Testis (tissue), 3 donors: ENCODE measurements around the gene USP43. TPM values are rescaled to one million over a fixed set of nuclear protein-coding genes. Genes with fewer than 3 reads are reported as not detected.
"Not testable (repeated sequence)": the region's sequence is repeated elsewhere in the genome, so short reads cannot be mapped to it uniquely, and the experiment has no call there.

Experiments
- DNase-seq: peaks from one replicate; pipeline ENCODE4 v3.0.0-alpha.2; 2019
- H3K27ac ChIP-seq, 2 donors: fragments of 200-600 bp; sonication (generic); one replicate each; pipeline ENCODE4 v1.5.1; 2019
- H3K27me3 ChIP-seq: fragments of 200-600 bp; sonication (generic); one replicate; pipeline ENCODE4 v1.5.1; 2019
- H3K36me3 ChIP-seq: fragments of 200-600 bp; sonication (generic); one replicate; pipeline ENCODE4 v1.5.1; 2017; ENCODE audit warnings: low read depth; ENCODE audit errors: missing control alignments
- H3K4me1 ChIP-seq: fragments of 200-600 bp; sonication (generic); one replicate; pipeline ENCODE4 v1.5.1; 2019
- H3K4me3 ChIP-seq, 2 donors: fragments of 200-600 bp; sonication (generic); one replicate each; pipeline ENCODE4 v1.5.1; 2017 to 2019
- H3K9me3 ChIP-seq: fragments of 200-600 bp; sonication (generic); one replicate; pipeline ENCODE4 v1.5.1; 2017
- CTCF ChIP-seq, 3 experiments: fragments of 450-650 bp in 2 of 3; fragments of 200-600 bp in 1 of 3; sonication (generic) in 1 of 3; IDR thresholded peaks; one replicate each; pipeline ENCODE4 v1.5.1; 2016 to 2019; ENCODE audit warnings: antibody characterized with exemption in 3 of 3, mild to moderate bottlenecking in 2 of 3, moderate library complexity in 1 of 3
- POLR2A ChIP-seq: fragments of 450-650 bp; IDR thresholded peaks from one replicate; pipeline ENCODE4 v1.6.1; 2017; ENCODE audit warnings: antibody characterized with exemption, mild to moderate bottlenecking, moderate library complexity
- WGBS, 2 donors: methylation state at CpG; one replicate each; pipeline ENCODE4 v1.1.5; 2018; 5-methylcytosine and 5-hydroxymethylcytosine counted together
- intact Hi-C: fragments of 100-400 bp; cut with DNase I; formaldehyde crosslinking; loops from one replicate; pipeline ENCODE4 v1.15.1; 2023; ENCODE audit warnings: low total_unique reads
- polyA plus RNA-seq: library from polyadenylated mRNA; stranded (reverse); fragments of 350-450 nt; fragmentation: Illumina TruSeq; extraction: RNeasy Lipid Tissue Mini Kit (QIAGEN cat#74804); gene quantifications from one replicate; pipeline ENCODE4 v1.2.3, GENCODE V29; 2014; ENCODE audit warnings: low read depth, low replicate concordance; ENCODE audit not compliant: insufficient read depth
- total RNA-seq, 2 donors: library from RNA; depleted of rRNA; stranded (reverse); fragments of >200 nt; gene quantifications; one replicate each; pipeline ENCODE4 v1.2.3, GENCODE V29; 2016

The USP43 gene
- total and polyA plus RNA-seq, 3 donors from 2014 or later: 4.6 to 7.2 (median 6.4) TPM

- Histone ChIP-seq H3K4me3 (no peak overlapping the region), H3K27me3 (no peaks in the 10 kb centered on the region), H3K9me3 (no peaks in the 10 kb centered on the region), H3K36me3 (no peaks in the 10 kb centered on the region), H3K4me1 (no peaks in the 10 kb centered on the region), H3K27ac (no peak overlapping the region)
- 56 to 62% methylated on average over 4 of the region's 4 CpGs for WGBS, 2 donors
- no peak for DNase-seq
- no peak for TF ChIP-seq CTCF (IDR thresholded peaks at IDR 0.05)
- intact Hi-C loops: no loop called here
Measured at GRCh38 chr17:9658593-9659211, 13.4 kb downstream of the USP43 start.

- intact Hi-C loops: no loop called here
- DNase-seq: no peak
- no peak overlapping the region for H3K4me3 ChIP-seq
- H3K9me3 ChIP-seq: no peaks in the 10 kb centered on the region
- no peaks in the 10 kb centered on the region for H3K27me3 ChIP-seq
- no peak overlapping the region for H3K27ac ChIP-seq
- H3K4me1 ChIP-seq: no peaks in the 10 kb centered on the region
- no peak for TF ChIP-seq CTCF (IDR thresholded peaks at IDR 0.05)
- TF ChIP-seq POLR2A: no peak
- H3K36me3 ChIP-seq: no peaks in the 10 kb centered on the region
- WGBS, 2 donors: 91 to 94% methylated on average over 2 of the region's 2 CpGs
Measured at GRCh38 chr17:9661027-9661426, 15.7 kb downstream of the USP43 start.

GRCh38 chr17:9663511-9663910, 18.2 kb downstream of the USP43 start:
- H3K27ac ChIP-seq, DNase-seq, intact Hi-C loops, H3K27me3 ChIP-seq, H3K4me3 ChIP-seq, H3K9me3 ChIP-seq, H3K36me3 ChIP-seq, H3K4me1 ChIP-seq: not testable (repeated sequence)
- WGBS, 2 donors: 95% methylated on average over 11 of the region's 11 CpGs

GRCh38 chr17:9666461-9667050, 21.2 kb downstream of the USP43 start:
- intact Hi-C loops: no loop called here

GRCh38 chr17:9668517-9668916, 23.2 kb downstream of the USP43 start:
- no peak for DNase-seq
- H3K4me3 ChIP-seq: no peak overlapping the region
- no peaks in the 10 kb centered on the region for H3K36me3 ChIP-seq
- intact Hi-C loops: no loop called here
- no peaks in the 10 kb centered on the region for H3K27me3 ChIP-seq
- no peak for TF ChIP-seq POLR2A
- TF ChIP-seq CTCF (IDR thresholded peaks at IDR 0.05): no peak
- WGBS, 2 donors: 65 to 69% methylated on average over 6 of the region's 6 CpGs
- H3K9me3 ChIP-seq: no peaks in the 10 kb centered on the region
- H3K27ac ChIP-seq: no peak overlapping the region
- no peaks in the 10 kb centered on the region for H3K4me1 ChIP-seq

More at GRCh38 chr17:9666461-9667050, 21.2 kb downstream of the USP43 start:
- no peaks in the 10 kb centered on the region for H3K36me3 ChIP-seq
- TF ChIP-seq POLR2A (no peak), CTCF (IDR thresholded peaks at IDR 0.05) (no peak)
- H3K4me3 ChIP-seq: no peak overlapping the region
- 83 to 85% methylated on average over 5 of the region's 5 CpGs for WGBS, 2 donors
- H3K27ac ChIP-seq: no peak overlapping the region
- H3K4me1 ChIP-seq: no peaks in the 10 kb centered on the region
- H3K27me3 ChIP-seq: no peaks in the 10 kb centered on the region
- no peaks in the 10 kb centered on the region for H3K9me3 ChIP-seq
- DNase-seq: no peak
